ENCODE results near the gene LIPN. TPM values are rescaled to one million over a fixed set of nuclear protein-coding genes. Genes with fewer than 3 reads are reported as not detected.

LIPN gene
- total and polyA plus RNA-seq, 4 donors = 0.07 to 0.25 (median 0.09) TPM; not detected in 1

DNA sequence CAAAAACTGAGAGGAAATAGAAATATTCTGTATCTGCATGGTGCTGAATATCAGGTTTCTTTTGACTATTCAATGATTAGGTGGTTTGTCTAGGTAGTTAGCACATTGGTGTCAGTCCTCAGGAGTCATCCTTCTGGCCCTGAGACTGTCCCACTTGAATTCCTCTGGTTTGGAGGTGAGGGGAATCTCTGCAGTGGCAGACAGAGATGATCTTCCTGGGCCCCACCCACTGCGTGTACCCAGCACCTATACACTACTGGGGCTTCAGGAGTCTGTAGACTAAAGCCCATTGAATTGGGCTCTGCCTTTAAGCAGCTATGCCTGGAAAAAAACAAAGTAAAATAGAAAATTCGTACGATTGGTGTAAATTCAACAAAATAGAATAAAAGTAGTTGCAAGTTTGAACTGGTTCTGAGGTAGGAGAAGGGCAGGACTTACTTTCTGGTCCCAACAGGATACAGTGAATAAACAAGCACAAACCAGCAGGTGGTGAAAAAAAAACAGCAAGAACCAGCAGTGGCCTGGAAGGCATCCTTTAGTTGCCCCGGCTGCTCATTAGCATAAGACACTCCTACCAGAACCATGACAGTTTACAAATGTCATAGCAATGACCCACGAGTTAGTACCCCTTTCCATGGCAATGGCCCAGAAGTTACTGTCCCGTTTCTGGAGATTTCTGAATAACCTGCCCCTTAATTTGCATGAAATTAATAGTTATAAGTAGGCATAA lies 44.4 kb downstream of the LIPN start:
- no peak for DNase-seq (ENCODE audit: low spot score)
- WGBS = 61% methylated on average over 6 of the region's 6 CpGs
- Histone ChIP-seq H3K4me1 (ENCODE audit: control insufficient read depth in 4 of 4, insufficient read depth in 4 of 4, low read length in 3 of 4) (no peaks in the 10 kb centered on the region), H3K9me3 (ENCODE audit: control insufficient read depth in 4 of 4, low read length in 3 of 4) (no peaks in the 10 kb centered on the region), H3K9ac (ENCODE audit: low read depth in 1 of 2, low read length in 2 of 2) (no peak overlapping the region), H3K4me3 (ENCODE audit: low read depth in 1 of 3, low read length in 3 of 3) (no peak overlapping the region), H3K27me3 (ENCODE audit: control insufficient read depth in 4 of 4, insufficient read depth in 4 of 4, low read length in 3 of 4) (no peaks in the 10 kb centered on the region), H3K27ac (ENCODE audit: low read depth in 1 of 2, low read length in 2 of 2) (no peak overlapping the region), H3K36me3 (ENCODE audit: control insufficient read depth in 4 of 4, insufficient read depth in 3 of 4, low read depth in 1 of 4, low read length in 3 of 4) (no peaks in the 10 kb centered on the region)
- TF ChIP-seq SP1 (IDR thresholded peaks at IDR 0.05) (no peak), FOXA2 (IDR thresholded peaks at IDR 0.05) (no peak), JUND (IDR thresholded peaks at IDR 0.05) (no peak), EGR1 (IDR thresholded peaks at IDR 0.05; ENCODE audit: low read depth in 2 of 2) (no peak), MAX (IDR thresholded peaks at IDR 0.05) (no peak), FOXA1 (IDR thresholded peaks at IDR 0.05) (no peak), TAF1 (conservative IDR thresholded peaks at IDR 0.05) (no peak), REST (IDR thresholded peaks at IDR 0.05) (no peak), YY1 (IDR thresholded peaks at IDR 0.05) (no peak), NR2F2 (IDR thresholded peaks at IDR 0.05) (no peak), GABPA (IDR thresholded peaks at IDR 0.05 in 1 of 2, conservative IDR thresholded peaks at IDR 0.05 in 1 of 2) (no peak), HNF4A (conservative IDR thresholded peaks at IDR 0.05) (no peak)
- TF ChIP-seq, protein P1, sequence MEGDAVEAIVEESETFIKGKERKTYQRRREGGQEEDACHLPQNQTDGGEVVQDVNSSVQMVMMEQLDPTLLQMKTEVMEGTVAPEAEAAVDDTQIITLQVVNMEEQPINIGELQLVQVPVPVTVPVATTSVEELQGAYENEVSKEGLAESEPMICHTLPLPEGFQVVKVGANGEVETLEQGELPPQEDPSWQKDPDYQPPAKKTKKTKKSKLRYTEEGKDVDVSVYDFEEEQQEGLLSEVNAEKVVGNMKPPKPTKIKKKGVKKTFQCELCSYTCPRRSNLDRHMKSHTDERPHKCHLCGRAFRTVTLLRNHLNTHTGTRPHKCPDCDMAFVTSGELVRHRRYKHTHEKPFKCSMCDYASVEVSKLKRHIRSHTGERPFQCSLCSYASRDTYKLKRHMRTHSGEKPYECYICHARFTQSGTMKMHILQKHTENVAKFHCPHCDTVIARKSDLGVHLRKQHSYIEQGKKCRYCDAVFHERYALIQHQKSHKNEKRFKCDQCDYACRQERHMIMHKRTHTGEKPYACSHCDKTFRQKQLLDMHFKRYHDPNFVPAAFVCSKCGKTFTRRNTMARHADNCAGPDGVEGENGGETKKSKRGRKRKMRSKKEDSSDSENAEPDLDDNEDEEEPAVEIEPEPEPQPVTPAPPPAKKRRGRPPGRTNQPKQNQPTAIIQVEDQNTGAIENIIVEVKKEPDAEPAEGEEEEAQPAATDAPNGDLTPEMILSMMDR (IDR thresholded peaks at IDR 0.05; ENCODE audit: low read depth, low read length, missing input control) = no peak
- TF ChIP-seq, protein P2, sequence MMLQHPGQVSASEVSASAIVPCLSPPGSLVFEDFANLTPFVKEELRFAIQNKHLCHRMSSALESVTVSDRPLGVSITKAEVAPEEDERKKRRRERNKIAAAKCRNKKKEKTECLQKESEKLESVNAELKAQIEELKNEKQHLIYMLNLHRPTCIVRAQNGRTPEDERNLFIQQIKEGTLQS (IDR thresholded peaks at IDR 0.05) = no peak

DNA sequence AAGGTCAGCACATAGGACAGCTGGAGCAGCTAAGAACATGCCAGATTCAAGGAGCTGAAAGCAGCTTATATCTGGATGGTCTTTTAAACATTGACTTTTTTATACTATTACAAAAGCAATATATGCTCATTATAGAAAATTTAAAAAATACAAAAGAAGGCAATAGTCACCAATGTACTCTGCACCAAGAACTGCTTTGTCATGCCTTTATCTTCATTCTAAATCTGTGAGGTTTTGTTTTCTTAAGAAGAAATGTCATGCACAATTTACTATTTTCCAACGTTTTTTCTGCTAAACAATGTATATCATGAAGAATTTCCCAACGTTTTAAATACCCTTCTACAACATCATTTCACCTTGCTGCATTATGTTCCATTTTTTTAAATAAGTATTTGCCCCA lies 45.5 kb downstream of the LIPN start:
- H3K4me1 ChIP-seq (ENCODE audit: control insufficient read depth in 4 of 4, insufficient read depth in 4 of 4, low read length in 3 of 4) = no peaks in the 10 kb centered on the region
- 55% methylated on average over 2 of the region's 2 CpGs for WGBS
- no peak overlapping the region for H3K4me3 ChIP-seq (ENCODE audit: low read depth in 1 of 3, low read length in 3 of 3)
- no peaks in the 10 kb centered on the region for H3K9me3 ChIP-seq (ENCODE audit: control insufficient read depth in 4 of 4, low read length in 3 of 4)
- no peak overlapping the region for H3K9ac ChIP-seq (ENCODE audit: low read depth in 1 of 2, low read length in 2 of 2)
- TF ChIP-seq HNF4G (IDR thresholded peaks at IDR 0.05) (no peak), SP1 (IDR thresholded peaks at IDR 0.05) (no peak), YY1 (IDR thresholded peaks at IDR 0.05) (no peak), HNF4A (conservative IDR thresholded peaks at IDR 0.05) (no peak), JUND (IDR thresholded peaks at IDR 0.05) (no peak), RAD21 (IDR thresholded peaks at IDR 0.05) (no peak)
- TF ChIP-seq, protein P2 (IDR thresholded peaks at IDR 0.05) = no peak
- TF ChIP-seq, protein P3, sequence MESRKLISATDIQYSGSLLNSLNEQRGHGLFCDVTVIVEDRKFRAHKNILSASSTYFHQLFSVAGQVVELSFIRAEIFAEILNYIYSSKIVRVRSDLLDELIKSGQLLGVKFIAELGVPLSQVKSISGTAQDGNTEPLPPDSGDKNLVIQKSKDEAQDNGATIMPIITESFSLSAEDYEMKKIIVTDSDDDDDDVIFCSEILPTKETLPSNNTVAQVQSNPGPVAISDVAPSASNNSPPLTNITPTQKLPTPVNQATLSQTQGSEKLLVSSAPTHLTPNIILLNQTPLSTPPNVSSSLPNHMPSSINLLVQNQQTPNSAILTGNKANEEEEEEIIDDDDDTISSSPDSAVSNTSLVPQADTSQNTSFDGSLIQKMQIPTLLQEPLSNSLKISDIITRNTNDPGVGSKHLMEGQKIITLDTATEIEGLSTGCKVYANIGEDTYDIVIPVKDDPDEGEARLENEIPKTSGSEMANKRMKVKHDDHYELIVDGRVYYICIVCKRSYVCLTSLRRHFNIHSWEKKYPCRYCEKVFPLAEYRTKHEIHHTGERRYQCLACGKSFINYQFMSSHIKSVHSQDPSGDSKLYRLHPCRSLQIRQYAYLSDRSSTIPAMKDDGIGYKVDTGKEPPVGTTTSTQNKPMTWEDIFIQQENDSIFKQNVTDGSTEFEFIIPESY (IDR thresholded peaks at IDR 0.05) = no peak
- no peaks in the 10 kb centered on the region for H3K36me3 ChIP-seq (ENCODE audit: control insufficient read depth in 4 of 4, insufficient read depth in 3 of 4, low read depth in 1 of 4, low read length in 3 of 4)
- no peak for DNase-seq (ENCODE audit: low spot score)
- H3K27ac ChIP-seq (ENCODE audit: low read depth in 1 of 2, low read length in 2 of 2) = no peak overlapping the region
- H3K27me3 ChIP-seq (ENCODE audit: control insufficient read depth in 4 of 4, insufficient read depth in 4 of 4, low read length in 3 of 4) = no peaks in the 10 kb centered on the region
